HG03280 (cell line): ENCODE measurements around the gene CMTM6.
"Not testable (repeated sequence)": the region's sequence is repeated elsewhere in the genome, so short reads cannot be mapped to it uniquely, and the experiment has no call there.

ENCODE experiments used
- ATAC-seq: cut with Tn5 transposase; IDR thresholded peaks from one replicate; pipeline ENCODE4 v1.9.1; 2021; ENCODE audit warnings: mild to moderate bottlenecking, moderate library complexity; ENCODE audit not compliant: unreplicated experiment

The CMTM6 gene

DNA sequence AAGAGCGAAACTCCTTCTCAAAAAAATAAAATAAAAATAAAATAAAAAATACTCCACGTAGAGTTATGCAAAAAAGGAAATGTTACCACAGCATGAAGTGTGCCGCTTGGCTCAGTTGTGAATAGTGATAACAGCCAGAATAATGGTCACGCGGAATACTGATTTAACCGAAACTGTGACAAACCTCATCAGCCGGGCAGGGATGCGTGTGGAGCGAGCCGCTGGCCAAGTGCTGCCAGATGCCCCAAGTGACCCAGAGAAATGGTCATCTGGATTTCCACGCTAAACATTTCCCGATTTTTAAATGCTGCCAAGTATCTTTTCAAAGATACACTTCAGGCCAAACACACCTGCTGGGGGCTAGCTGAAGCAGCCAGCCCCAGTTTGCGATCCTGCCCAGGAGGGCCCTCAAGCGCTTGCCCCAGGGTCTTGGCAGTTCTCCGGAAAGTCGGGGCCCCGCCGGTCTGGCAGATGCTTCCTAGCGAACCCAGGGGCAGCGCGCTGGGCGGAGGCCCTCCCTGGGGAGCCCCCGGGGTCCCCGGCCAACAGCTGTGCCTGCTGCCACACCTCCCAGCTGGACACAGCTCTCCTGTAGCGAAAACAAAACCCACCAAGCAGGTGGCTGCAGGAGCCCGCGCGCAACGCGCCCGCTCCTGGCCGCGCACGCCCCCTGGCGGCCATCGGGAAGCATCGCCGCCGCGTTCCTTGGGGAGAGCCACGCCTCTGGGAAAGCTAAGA is 35.1 kb downstream of the CMTM6 start:
- peak; percentile 74 for ATAC-seq

DNA sequence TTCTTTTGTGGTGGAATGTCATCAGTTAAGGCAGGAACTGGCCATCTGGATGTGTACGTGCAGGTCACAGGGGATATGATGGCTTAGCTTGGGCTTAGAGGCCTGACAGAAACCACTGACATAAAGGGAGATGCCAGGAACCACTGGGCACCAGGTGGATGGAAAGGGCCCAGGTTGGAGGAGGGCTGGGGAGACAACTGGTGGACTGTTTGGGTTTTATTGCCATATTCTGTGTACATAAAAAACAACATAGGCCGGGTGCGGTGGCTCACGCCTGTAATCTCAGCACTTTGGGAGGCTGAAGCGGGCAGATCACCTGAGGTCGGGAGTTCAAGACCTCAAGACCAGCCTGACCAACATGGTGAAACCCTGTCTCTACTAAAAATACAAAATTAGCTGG is 35.8 kb downstream of the CMTM6 start:
- not testable (repeated sequence) for ATAC-seq

DNA sequence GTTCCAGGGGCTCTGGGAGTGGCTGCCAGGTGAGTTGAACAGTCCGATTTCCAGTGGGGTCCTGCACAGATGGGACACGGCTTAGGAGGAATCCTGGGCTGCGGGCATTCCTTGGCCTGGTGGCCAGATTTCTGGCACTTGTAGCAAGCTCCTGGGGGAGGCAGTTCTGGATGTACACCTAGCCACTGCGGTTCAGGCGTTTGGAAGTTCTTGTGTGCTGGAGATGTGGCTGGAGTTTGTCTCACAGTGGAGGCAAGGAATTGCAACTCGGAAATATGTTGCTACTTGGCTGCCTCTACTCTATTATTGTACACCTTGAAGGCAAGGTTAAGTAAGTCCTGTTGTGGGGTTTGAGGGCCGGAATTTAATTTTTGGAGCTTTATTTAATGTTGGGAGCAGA is 37.9 kb downstream of the CMTM6 start:
- not testable (repeated sequence) for ATAC-seq

DNA sequence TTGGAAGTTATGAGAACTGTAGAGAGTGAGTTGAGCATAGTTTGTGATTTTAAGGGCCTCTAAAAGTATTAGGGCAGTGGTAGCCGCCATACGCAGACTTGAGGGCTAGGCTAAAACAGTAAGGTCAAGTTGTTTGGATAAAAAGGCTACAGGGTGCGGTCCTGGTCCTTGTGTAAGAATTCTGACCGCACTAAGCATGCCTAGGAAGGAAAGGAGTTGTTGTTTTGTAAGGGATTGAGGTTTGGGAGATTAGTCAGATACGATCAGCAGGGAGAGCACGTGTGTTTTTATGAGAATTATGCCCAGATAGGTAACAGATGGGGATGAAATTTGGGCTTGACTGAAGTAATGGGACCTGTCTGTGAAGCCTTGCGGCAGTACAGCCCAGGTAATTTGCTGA is 39.2 kb downstream of the CMTM6 start:
- not testable (repeated sequence) for ATAC-seq

DNA sequence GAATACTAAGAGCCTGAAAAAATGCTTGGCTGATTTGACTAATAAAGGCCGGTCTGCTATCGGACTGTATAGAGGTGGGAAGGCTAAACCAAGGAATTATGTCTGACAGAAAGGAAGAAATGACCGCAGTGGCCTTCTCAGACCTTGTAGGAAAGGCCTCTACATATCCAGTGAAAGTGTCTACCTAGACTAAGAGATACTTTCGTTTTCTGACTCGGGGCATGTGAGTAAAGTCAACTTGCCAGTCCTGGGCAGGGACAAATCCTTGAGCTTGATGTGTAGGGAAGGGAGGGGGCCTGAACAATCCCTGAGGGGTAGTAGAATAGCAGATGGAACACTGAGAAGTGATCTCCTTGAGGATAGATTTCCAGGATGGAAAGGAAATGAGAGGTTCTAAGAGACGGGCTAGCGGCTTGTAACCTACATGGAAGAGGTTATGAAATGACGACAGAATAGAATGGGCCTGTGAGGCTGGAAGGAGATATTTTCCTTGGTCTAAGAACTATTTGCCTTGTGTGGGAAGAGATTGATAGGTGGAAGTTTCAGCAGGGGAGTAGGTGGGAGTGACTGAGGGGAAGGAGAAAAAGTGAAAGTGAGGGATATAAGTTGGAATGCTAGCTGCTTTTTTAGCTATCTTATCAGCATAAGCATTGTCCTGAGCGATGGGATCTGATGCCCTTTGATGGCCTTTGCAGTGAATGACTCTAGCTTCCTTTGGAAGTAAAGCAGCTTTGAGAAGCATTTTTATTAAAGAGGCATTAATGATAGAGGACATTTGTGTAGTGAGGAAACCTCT is 40.3 kb downstream of the CMTM6 start:
- ATAC-seq, result not testable (repeated sequence)

DNA sequence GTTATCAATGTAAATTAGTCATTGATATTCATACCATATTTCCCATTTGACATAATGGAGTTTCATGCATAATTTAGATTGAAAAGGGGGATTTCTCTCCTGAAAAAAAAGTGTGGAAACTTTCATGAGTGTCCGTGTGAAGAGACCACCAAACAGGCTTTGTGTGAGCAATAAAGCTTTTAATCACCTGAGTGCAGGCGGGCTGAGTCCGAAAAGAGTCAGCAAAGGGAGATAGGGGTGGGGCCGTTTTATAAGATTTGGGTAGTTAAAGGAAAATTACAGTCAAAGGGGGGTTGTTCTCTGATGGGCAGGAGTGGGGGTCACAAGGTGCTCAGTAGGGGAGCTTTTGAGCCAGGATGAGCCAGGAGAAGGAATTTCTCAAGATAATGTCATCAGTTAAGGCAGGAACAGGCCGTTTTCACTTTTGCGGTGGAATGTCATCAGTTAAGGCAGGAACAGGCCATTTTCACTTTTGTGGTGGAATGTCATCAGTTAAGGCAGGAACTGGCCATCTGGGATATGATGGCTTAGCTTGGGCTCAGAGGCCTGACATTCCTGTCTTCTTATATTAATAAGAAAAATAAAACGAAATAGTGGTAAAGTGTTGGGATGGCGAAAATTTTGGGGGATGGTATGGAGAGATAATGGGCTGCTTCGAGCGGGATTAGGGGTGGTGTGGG is 41.7 kb downstream of the CMTM6 start:
- ATAC-seq, result not testable (repeated sequence)

DNA sequence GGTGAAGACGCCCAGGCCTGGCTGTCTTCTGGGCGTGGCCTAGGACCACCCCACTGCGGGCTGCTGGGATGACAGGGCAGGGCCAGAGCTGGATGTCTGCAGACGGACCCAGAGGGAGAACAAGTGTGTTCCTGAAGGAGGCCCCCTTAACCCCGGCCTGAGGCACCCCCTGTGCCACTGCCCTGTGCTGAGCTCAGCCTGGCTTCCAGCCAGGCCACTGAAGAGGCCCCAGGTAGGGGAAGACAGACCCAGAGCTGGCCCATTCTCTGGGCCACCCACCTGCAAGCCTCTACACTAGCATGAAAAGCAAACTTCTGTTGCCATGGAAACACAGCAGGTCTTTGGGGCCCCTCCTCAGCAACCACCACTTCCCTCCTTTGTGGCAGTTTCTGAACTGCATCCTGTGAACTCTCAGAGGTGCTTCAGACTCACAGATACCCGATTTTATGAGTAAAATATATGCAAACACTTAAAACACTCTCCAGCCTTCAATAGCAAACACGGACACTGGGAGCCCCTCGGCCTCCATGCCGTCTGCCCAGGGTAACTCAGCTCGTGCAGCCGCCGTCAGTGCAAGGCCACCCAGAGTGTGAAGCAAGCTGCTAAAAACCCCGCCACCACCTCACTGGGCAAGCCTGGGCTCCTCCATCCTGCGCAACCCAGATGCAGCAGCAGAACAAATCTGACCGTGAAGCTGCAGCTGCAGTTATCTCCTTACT is 42.5 kb downstream of the CMTM6 start:
- ATAC-seq, result peak; percentile 90

DNA sequence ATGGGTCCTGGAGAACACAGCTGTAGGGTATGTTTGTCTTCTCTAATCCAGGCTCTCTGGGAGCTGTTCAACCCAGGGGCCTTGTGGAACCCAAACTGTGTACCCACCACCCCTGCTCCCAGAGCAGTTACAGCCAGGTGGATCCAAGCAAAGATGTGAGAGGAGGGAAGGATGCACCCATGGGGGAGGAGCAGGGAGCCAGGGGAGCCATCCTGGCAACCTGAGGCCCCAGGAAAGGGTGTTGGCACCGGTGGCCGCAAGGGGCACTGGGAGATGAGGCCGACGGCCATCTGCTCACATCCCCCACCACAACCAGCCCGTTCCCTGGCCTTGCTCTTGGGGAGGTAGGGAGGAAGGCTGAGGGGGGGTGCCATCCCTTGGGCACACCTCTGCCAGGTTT is 43.2 kb downstream of the CMTM6 start:
- ATAC-seq, result no peak

DNA sequence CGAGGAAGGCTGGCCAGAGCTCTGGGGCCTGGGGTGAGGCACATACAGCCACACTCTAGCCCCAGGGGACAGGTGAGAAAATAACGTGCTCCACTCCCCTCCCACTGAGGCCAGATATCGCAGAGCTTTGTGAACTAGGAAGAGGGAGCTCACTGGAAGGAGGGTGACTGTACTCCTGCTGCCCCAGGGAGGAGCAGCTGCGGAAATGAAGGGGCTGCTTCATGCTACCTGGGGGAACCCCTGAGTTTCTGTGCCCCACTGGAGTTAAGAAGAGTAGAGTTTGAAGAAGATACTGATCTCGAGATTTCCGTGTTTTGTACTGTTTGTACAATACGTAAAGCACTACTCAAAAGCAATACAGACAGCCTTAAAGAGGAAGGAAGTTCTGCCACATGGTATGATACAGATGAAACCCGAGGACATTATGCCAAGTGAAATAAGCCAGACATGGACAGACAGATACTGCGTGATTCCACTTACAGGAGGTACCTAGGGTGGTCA is 44.6 kb downstream of the CMTM6 start:
- ATAC-seq, result no peak

DNA sequence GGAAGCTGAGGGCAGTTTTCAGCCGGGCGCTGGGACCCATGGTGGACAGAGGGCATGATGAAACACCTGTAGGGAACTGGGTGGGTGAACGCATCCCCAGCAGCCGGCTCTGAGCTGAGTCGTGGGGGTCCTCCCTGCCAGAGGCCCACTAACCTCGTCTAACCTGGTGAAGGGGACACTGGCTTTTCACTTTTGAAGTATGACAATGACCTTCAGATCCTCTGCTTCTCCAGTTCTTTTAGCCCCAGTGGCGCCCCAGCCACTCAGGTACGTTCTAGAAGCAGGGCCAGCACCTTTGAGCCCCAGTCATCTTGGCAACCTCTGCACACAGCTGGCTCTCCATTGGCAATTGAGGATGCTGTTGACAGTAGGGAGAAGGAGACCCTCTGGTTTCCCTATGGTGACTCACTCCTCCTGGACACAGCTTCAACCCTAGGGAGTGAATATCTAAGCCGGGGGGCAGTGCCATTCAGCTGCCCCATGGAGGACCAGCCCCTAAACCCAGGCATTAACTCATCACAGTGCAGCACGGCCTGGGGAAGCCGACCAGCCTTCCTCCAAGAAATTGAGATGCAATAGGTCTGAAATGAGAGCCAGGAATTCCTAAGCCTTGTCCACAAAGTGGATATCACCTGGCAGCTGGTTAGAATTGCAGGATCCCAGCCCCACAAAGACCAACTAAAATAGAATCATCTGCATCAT is 46.1 kb downstream of the CMTM6 start:
- ATAC-seq, result no peak

DNA sequence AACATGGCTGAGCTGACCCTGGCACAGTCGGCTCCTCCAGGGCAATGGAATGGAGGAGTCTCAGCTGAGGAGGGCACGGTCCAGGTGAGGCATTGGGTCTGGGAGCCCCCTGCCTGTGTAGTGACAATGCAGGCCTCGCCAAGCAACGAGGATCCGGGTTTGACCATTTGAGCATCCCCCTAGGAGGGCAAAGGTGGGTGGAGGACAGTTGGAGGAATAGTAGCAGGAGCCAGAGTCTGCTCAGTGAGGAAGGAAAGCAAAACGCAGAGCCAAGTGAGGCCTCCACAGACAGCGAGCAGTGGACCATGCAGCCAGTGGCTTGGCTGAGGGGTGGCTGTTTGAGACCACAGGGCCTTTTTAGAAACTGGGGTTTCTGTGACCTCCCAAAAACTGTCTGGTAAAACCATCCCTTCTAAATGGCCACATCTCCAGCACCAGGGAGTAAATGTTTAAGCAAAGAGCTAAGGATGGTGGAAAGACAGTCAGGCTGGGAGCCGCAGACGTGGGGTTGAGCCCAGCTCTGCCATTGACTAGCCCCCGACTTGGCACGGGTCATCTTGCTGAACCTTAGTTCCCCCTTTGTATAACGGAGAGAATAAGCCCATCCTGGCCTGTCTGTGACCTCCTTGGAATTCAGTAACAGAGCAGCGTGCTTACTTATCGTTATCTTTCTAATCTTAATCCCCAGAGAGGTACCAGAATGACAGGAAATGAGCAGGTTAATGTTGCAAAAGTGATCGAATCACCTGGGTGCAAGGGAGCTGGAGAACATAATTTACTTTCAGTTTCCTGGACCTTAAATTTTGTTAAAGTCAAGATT is 46.8 kb downstream of the CMTM6 start:
- ATAC-seq, result no peak

DNA sequence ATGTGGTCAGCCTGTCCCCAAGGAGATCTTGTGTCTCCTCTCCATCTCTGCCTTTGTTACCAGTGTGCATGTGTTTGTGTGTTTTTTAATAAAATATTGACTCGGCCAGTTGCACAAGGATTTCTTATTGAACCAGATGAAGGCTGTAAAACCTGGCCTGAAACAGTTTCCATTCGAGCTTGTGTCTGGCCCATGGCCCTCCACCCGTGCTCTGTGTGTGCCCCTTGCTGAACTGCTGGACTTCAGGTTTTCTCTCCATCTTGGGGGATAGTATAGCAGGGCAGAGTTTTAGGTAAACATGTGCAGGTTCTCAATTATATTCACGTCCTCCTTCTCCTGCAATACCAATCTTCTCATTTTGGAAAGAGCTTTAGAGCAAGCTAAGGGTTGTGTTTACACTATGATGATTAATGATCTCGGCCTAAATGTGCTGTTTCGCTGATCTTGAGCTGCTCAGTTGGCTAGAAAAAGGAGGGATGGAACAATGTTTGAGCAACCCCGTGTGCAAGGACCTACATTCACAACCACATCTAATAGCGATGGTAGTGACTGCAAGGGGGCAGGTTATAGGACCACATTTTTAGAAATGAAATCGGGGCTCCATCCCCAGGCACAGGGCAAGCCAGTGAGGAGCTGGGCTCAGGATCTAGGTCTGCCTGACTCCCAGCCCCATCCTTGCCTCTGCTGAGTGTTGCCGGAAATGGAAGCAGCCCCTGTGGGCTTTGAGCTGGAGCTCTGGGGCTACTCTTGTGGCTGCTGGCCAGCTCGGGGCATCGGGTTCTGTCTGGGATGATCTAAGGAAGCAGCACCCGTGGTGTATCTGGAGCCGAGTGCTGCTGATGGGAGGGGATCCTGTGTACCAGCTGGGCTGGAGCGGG is 47.7 kb downstream of the CMTM6 start:
- ATAC-seq, result no peak

DNA sequence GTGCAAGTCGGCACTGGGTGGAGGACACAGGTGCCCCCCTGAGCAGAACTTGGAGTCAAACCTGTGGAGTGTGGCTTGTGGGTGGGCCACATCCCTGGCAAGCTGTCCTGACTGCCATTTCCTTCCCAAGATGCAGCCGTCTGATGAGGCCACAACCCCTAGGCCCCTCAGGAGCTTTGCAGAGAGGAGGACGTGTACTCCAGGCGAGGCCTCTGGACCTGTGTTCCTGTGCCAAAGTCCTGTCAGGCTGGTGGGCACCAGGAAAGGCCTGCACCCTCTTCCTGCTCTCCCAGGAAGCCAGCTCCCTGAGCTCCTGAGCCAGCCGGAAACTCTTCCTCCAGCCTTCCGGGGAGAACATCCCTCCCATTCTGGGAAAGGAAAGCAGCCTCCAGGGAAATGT is 48.5 kb downstream of the CMTM6 start:
- ATAC-seq, result no peak

DNA sequence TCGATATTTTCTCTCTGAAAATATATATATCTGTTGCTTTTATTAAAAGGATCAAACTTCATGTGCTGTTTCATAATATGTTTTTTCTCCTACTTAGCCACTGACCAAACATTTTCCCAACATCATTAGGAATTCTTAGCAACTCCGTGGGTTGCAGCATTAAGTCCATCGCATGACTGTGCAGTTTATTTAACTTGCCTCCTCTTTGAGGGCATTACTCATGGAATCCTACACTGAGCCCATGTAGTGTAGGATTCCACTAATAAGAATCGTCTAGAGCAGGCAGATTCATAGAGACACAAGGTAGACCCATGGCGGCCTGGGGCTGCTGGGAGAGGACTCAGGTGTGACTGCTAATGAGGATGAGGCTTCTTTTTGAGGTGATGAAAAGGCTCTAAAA is 49.3 kb downstream of the CMTM6 start:
- ATAC-seq, result no peak

DNA sequence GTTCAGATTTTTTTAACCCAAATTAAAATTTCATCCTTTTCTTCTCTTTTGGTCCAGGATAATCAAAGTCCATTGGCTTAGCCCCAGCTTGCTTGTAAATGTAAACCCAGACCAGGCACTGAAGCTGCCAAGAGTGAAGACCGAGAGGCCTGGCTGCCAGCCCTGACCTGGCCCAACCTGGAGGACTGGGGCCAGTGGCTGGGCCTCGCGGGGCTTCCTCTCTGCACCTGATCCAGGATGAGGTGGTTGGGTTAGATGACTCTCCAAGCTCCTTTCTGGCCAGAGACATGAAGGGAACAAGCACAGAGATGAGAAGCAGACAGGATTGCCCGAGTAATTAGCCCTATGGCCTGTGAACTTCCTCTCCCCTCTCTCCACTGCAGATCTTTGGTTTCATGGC is 50.6 kb downstream of the CMTM6 start:
- no peak for ATAC-seq

DNA sequence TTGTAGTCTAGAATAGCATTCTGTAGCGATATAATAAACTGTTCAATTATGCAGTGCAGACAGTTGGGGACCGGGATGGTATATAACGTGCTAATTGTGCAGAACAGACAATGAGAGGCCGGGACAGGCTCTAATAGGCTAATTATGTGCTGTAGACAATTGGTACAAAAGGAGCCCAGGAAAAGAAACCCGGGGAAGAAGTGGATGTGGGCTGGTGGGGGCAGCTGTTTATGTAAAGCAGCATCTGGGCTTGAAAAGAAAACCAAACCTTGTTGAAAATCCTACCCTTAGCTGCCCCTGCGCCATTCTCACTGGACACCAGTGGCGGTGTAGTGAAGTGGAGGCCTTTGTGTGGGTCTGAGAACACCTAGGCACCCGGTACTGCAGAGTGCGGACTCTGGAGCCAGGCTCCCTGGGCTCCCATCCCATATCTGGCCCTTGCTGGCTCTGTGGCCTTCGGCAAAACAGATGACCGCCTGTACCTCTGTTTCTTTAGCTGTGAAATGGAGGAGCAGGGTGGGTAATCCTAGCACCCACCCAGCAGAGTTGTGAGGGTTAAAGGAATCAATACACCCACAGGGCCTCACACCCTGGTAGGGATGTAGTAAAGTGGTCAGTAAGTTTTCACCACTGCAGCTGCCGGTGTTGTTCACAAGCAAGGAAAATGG is 51.5 kb downstream of the CMTM6 start:
- ATAC-seq, result no peak

DNA sequence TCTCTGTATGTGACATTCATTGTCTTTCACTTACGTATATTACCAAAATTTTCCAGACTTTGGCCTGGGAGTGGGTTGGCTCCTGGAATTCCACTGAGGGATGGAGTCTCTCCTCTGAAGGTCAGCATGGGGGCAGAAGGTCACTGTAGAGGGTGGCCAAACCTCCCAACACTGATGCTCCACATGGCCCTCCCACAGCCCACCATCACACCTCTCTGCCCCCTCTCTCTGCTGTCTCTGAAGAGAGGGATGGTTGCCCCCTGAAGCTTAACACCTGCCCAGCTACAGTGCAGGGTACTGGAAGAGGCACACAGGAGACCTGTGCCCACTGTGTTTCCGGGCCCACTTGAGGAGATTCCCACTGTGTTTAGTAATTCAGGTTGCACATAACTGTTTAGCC is 52.2 kb downstream of the CMTM6 start:
- ATAC-seq, result no peak

DNA sequence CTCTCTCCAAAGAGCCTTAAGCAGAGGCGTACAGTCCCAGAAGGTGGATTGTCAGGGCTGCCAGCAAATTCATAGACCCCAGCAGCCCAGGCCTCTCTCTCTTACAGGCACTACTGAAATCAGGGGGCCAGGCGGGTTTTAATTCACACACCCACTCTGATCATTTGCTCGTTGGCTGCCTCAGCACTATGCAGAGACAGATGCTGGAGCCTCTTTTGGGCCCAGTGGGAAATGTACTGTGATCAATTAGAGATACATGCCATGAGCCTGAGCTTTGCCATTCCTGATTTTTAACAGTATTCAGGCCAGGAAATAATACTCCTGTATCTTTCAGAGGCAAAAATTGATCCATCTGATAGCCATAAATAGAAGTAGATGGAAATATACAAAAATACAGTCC is 53.0 kb downstream of the CMTM6 start:
- ATAC-seq, result no peak
